ENCODE results near the gene PLCXD3.
"Not testable (repeated sequence)": the region's sequence is repeated elsewhere in the genome, so short reads cannot be mapped to it uniquely, and the experiment has no call there.

Gene PLCXD3, protein sequence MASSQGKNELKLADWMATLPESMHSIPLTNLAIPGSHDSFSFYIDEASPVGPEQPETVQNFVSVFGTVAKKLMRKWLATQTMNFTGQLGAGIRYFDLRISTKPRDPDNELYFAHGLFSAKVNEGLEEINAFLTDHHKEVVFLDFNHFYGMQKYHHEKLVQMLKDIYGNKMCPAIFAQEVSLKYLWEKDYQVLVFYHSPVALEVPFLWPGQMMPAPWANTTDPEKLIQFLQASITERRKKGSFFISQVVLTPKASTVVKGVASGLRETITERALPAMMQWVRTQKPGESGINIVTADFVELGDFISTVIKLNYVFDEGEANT

DNA sequence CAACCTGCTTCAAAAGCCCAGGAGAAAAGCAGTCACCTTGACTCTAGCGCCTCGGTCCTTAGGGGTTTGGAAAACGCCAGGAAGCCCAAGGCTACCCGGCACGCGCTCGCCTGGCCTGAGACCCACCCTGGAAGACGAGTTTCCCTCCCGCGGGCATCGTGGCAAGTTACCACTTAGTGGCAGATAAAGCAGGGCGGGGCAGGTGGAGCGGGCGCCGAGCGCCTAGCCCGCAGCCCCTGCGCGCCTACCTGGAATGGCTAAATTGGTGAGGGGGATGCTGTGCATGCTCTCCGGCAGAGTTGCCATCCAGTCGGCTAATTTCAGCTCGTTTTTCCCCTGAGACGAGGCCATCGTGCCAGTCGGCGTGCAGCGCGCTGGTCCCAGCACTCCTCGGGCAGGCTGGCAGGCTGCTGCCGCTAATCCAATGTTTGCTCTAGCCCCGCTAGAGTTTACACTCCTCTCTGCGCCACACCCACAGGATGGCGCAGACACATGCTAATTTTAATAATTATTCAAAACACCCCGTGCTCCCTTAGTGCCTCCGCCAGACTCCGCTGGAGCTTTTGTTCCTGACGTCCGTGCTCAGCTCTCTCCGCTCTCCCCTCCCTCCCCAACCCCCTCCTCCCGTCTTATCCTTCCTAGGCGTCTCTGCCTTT lies at the start of gene PLCXD3:
Gene PLCXD3 (minus strand): TSS at position 426 of the 656 bp plus-strand sequence. CDS start 75 bp downstream, at position 351.
- no peak for DNase-seq

DNA sequence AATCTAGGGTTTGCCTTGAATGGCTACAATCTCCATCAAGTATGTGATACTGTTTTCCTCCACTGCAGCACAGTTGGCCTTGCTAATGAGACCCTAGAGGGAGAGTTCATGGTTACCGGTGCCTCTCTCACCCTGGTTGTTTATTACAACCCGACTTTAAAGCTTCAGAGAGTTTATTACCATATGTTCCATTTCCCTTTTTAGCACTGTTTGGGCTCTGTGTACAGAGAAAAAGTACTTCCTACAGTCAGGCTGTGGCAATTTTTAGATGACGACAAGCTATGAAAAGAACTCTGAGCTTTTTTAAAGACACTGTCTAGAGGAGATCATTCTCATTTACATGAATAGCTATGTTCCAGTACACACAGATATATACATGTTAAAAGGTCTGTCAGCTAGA lies 48.8 kb upstream of the PLCXD3 start:
- no peak for DNase-seq

DNA sequence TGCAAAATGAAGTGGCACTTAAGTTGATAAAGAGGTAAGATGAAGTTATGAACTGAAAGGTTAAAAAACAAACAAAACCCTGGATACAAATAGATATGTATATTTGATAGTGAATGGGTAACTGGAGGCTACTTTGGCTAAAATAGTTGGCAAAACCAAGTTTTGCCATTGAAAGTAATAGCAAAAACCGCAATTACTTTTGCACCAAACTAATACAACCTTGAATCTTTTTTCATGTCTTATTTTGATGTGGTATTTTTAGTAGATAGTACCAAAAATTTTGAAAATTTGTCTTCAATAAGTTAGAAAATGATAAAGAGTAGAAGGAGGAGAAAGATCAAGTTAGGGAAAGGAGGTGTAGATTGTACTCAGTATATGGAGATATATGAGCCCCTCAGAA lies 47.9 kb upstream of the PLCXD3 start:
- no peak for DNase-seq

DNA sequence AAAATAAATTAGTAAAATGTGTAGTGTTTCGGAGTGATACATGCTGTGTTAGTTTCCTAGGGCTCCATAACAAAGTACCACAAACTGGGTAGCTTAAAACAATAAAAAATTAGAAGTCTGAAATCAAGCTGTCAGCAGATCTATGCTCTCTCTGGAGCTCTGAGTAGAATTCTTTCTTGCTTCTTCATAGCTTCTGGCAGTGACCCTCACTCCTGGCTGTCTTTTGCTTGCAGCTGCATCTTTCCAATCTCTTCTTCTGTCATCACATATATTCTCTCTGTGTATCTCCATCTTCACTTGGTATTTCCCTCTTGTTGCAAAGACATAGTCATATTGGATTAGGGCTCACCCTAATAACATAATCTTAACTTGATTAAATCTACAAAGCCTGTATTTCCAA lies 37.6 kb upstream of the PLCXD3 start:
- no peak for DNase-seq

DNA sequence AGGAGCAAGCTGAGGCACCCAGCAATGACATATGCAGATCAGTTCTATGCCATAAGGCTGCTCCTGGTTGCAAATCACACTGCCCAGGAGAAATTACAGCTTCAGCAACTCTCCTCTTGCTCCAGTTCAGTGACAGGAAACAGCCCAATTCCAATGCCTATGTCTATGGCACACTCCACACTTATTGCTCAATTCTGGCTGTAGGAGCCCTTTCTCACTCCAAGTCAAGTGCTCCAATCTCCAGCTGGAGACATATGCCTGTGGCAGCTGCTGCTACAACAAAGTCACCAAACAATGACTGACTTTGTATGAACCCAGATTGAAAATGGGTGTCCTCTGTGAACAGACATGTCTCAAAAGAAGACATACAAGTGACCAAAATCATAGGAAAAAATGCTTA lies 31.8 kb upstream of the PLCXD3 start:
- no peak for DNase-seq

DNA sequence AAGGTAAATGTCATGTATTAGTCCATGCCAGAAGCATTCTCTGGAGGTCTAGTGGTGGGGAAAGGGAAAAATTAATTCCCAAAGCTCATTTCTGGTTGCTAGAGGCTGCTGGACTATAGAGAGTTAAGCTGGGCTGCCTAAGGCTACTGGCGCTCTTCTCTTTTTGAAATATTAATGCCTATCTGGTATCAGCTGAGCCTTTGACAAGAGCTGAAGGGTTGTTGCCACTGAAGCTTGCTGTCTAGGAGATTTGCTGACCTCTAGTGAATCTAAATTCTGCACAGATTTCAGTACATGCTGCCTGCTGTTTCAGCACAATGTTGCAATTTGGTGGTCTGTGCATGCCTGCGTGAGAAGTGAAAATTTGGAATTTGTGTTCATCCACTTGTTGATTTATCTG lies 29.1 kb upstream of the PLCXD3 start:
- DNase-seq = no peak

DNA sequence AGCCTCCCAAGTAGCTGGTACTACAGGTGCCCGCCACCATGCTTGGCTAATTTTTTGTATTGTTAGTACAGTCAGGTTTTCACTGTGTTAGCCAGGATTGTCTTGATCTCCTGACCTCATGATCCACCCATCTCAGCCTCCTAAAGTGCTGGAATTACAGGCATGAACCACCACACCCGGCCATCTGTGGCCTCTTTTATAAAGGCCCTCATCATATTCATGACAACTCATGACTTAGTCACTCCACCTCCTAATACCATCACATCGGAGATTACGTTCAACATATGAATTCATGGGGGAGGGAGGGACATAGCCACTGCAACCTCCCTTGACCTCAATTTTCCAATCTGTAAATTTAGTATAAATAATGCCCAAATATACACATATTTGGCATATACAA lies 27.2 kb upstream of the PLCXD3 start:
- DNase-seq = no peak

DNA sequence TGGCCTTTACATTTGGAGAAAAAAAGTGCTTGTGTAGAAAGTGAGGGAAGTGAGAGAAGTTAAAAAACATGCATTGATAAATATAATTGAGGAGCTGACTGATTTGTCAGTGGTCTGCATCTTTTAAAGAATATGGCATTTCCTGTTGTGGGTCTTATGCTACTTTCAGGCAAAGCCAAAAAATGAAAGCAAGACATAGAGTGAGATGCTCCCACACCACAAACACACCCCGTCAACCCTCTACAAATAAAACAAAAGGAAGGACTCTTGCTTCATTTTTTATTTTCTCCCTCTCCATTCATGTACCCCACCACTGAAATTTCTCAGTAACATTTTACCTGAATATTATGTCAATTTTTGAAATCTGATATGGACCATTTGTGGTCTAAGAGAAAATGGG lies 22.1 kb upstream of the PLCXD3 start:
- no peak for DNase-seq

DNA sequence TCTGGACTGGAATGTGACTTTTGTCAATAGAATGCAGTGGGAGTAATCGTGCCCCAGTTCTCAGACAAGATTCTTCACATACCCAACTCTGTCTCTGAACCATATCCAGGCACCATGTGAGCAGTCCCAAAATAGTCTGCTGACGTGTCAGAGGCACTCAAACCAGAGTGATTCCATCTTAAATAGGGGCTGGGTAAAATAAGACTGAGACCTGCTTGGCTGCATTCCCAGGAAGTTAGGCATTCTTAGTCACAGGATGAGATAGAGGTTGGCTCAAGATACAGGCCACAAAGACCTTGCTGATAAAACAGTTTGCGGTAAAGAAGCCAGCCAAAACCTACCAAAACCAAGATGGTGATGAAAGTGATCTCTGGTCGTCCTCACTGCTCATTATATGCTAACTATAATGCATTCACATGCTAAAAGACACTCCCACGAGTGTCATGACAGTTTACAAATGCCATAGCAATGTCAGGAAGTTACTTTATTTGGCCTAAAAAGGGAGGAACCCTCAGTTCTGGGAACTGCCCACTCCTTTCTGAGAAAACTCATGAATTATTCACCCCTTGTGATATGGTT lies 16.9 kb upstream of the PLCXD3 start:
- no peak for DNase-seq

DNA sequence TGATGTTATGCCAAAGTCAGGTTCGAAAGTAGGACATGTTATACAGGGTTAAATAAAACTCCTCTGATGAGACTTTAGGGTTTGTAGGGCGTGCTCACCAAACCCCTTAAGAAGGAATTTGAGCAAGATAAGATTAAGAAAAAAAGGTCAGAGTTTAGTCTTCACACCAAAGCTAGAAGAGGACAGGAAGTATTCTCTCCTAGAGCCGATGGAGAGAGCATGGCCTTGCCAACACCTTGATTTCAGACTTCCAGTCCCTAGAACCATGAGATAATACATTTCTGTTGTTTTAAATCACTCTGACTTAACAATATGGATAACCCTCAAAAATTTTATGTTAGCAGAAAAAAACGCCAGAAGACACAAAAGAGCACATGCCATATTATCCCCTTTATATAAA lies 16.3 kb upstream of the PLCXD3 start:
- DNase-seq = no peak

DNA sequence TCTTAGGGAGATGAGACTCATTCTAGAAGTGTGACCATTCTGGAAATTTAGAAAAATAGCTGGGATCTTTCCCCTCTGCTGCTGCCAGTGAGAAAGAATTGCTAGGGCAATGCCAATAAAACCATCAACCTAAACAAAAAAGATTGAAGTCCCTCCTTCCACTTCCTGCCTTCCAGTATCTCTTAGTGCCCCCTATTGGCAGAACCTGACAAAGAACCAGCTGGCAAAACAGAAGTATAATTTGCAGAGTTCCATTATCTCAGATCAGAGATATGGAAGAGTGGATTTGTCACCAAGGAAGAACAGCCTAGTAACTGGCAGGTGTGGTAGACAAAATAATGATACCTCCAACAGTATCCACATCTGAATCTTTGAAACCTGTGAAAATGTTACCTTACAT lies 13.8 kb upstream of the PLCXD3 start:
- no peak for DNase-seq

DNA sequence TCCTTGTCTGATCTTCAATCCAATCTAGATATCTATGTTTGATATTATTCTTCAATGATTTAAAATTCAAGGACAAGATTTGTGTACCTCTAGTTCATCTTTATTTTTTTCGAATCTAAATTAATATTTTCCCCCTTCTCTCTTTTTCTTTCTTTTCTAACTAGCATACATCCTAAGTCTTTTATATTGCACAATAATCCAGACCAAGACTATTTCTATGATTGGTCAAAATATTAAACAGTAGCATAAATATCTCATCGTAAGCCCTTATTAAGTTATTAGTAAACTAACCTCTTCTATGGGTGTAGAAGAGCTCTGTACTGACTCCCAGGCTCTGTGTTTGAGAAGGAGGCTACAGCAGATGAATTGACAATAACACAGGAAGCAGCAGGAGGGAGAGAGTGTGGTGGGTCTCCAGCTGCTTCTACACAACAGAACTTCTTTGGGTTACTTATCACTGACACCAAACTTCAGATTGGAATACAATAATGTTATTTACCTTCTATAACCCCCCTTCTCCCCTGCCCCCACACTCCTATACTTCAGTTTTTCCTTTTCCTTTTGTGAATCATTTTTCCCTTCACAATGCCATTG lies 11.9 kb upstream of the PLCXD3 start:
- DNase-seq = no peak

DNA sequence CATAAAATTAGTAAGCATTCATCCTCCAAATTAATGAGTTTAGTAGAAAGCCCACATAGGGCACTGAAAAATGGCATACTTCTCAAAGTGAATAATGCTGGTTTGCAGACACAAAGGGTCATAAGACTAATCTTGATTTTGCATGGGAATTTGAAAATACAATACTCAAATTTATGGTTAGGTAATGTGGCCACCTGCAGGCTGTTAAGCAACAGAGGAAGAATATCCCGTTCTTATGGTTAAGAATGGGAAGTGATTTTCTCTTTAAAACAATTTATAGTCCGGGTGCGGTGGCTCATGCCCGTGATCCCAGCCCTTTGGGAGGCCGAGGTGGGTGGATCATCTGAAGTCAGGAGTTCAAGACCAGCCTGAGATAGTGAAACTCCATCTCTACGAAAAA lies 9.4 kb upstream of the PLCXD3 start:
- no peak for DNase-seq

DNA sequence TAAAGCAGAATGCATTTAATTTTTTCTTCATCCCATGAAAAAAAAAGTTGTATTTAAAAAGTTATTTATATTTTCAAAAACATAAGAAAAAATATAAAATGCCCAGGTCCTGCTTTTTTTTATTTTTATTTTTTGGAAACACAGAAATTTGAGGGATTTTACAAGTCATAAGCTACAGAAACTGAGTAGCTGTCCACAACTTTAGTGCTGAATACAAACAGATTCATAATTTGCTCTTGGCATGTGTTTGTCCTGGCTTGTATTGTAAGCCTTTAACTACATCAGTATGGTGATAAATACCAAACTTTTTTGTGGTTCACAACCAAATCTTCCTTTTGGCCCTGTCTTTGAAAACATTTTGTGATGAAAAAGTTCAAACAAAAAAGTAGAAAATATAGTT lies 7.5 kb upstream of the PLCXD3 start:
- DNase-seq = no peak

DNA sequence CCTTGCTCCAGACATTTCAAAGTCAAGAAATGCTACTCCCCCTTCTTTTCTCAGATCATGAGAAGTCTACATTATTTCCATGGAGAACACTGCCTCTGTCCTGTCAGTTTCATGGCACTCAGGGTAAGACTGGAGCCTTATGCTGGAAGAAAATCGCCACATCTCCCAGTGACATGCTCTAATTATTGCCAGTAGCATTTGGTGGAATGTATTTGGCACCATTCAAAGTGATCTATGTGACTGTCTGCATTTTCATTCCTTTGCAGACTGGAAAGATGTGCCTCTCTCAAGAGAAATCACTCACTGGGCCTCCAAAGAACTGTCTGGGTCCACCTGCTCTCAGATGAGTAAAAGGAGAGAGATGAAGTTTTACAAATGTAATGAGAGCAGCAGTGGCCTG lies 840 bp upstream of the PLCXD3 start:
- DNase-seq = no peak

DNA sequence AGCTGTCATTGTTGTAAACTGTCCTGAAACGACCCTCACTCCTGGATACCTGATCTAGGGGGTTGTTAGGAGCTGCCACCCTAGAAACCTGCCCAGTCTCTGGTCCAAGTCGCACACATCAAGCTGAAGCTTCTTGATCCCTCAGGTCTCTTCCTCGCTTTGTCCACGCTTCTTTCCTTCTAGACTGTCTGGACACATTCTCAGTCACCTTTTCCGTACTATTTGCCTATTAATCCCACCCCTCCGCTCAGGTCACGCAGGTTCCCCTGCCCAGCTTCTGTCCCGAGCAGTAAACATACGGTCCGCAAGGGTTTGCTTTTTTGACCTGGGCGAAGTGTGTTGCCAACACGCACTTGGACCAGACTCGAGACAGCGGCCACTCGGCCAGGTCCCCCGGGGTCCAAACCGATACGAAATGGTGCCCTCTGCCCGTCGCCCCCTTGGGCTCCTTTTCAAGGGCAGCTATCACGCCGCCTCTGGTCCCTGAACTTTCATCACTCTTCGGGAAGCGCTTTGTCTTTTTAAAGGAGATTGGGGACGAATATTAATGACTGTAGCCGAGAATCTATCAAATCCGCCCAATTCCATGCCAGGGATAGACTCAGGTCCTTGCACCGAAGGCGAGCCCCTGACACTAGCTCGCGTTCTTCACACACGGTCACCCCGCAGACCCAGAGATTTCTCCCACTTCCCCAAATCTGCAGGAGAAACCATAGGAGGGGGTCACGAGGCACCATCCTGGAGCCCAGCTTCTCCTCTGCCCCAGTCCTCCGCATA lies 814 bp downstream of the PLCXD3 start:
- no peak for DNase-seq

DNA sequence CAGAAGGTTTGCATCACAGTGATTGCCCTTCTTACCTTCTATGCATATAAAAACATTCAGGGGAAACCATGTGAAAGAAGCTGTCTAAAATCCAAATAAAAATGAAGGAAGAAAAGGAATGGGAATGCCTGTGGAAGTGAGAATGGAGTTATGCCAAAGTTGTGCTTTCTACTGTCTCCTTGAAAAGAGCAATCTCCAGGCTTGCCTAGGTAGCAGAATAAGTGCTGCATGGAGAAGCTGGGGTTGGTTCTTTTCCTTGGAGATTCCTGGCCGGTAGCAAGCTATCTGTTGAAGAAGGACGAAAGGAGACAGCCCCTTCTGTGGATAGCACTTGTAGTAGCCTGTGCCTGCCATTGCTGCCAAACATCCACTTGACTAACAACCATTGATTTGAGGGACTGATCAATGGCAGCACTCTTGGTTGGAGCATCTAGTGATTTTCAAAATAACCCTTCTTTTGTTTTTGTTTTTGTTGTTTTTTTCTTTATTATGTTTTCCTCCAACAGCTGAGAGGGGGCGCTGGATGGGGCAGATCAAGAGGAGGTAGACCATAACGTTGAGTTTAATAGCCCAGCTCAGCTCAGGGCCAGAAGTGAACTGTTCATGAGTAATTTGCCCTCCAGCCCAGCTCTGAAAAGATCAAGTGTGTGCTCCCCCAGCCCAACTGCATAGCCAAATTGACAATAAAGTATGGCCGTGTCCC lies 1.6 kb downstream of the PLCXD3 start:
- DNase-seq = no peak

DNA sequence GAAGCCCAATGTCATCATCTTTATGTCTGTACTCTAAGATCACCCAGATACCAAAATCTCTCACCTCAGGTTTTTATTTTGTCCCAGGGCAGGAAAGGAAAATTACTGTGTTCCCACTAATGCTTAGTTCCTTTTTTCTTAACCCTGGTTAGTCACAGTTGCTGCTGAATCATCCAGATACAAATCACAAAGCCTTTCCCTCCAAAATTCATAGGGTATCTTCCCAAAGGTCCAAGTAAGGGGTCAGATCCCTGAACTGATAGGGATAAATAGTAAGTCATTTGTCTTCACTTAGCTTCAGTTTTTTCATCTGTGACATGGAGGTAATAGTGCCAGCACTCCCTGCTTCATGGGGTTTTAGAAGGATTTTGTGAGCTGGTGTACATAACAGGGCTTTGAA lies 2.2 kb downstream of the PLCXD3 start:
- no peak for DNase-seq

DNA sequence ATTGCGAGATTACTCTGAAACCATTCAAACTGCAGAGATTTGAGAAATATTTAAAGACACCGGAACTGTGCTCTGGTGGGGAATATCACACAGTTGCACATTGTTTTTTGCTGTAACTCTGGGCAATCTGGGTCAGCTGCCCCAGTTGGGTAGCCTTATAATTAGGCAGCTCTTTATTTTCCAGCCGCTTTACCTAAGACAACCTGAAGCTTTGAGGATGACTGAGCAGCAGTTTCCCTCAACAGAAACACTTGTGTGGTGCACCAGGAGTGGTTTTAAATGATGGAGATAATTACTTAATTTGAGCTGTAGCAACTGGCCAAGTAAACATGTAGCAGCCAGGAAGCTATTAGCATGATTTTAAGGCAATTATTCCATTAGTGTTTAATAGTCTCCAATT lies 2.9 kb downstream of the PLCXD3 start:
- DNase-seq = no peak

DNA sequence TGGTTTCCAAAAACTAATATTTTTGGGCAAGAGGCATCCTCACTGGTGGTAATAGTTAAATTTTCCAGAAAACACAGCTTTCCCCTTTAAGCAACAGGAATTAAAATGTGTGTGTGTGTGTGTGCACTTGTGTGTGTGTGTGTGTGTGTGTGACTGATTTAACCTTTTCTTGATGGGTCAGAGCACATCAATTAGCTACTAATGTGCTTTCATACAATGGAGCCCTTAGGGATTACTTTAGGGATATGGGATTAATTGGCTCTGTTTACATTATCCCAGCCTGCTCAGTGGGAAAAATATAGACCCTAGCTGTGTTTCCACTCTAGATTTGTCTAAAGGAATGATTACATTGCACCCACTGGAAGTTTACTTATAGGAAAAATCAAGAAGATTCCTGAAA lies 6.5 kb downstream of the PLCXD3 start:
- DNase-seq = no peak

DNA sequence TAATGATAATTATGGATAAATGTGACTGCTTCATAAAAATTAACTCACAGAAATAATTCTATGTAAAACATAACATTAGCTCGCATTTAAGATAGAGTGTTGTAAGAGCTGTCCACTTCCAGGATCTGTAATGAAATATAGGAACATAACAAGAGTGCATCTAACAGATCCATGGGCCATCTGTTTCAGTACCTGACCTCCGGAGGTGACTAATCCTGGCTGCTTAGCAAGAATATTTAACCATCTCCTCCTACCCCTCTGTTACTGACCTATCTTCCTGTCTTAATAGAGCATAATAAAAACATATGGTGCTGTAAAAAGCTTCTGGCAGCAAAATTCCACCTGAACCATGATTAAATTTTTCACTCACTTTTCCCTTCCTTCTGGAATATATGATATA lies 7.1 kb downstream of the PLCXD3 start:
- no peak for DNase-seq

DNA sequence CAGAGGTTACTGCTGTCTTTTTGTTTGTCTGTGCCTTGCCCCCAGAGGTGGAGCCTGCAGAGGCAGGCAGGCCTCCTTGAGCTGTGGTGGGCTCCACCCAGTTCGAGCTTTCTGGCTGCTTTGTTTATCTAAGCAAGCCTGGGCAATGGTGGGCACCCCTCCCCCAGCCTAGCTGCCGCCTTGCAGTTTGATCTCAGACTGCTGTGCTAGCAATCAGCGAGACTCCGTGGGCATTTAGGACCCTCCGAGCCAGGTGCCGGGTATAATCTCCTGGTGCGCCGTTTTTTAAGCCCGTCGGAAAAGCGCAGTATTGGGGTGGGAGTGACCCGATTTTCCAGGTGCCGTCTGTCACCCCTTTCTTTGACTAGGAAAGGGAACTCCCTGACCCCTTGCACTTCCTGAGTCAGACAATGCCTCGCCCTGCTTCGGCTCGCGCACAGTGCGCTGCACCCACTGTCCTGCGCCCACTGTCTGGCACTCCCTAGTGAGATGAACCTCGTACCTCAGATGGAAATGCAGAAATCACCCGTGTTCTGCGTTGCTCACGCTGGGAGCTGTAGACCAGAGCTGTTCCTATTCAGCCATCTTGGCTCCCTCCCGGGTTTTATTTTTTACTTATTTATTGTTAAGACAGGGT lies 16.8 kb downstream of the PLCXD3 start:
- DNase-seq = not testable (repeated sequence)
